IPS-18c (cell line): ENCODE data around the gene KIAA0232.

ENCODE experiments used
- H3K4me3 ChIP-seq: 2 replicates; pipeline ENCODE4 v1.7.0; 2013; ENCODE audit warnings: low read depth, mild to moderate bottlenecking, low read length, moderate library complexity; ENCODE audit not compliant: insufficient read depth
- H3K9me3 ChIP-seq: one replicate; pipeline ENCODE4 v1.6.1; 2013; ENCODE audit warnings: mild to moderate bottlenecking, low read length, moderate library complexity; ENCODE audit not compliant: control insufficient read depth, insufficient read depth

Gene KIAA0232

DNA sequence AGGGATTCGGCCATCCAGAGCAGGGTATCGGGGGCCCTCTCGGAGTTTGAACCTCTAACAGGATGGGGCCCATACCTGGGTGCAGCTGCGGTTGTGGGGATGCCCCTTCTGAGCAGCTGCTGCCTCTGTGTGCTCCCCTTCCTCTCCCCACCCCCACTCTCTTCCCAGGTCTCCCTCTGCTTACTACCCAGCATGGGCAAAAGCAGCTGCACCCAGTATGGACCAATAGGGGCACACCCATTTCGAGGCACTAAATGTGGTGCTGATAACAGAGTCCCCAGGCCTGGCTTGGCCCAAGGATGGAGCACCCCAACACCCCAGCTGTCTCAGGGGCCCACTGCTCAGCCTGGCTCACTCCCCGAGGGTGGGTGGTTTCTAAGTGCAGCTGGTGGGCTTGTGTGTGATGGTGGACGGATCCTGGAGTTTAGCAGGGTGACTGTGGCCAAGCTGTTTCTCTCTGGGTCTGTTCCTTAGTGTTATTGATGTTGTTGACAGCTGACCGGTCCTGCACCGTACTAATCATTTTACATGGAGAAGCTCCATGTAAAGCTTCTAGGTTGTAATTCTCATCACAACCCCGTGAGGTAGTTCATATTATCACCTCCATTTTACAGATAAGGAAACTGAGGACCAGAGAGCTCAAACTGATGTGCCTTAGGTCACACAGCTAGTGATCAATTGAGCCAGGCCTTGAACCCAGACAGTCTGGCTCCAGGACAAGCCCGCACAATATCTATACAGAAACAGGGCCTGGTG, 13.1 kb upstream of the KIAA0232 start:
- Histone ChIP-seq H3K9me3 (no peaks in the 10 kb centered on the region), H3K4me3 (no peak overlapping the region)

DNA sequence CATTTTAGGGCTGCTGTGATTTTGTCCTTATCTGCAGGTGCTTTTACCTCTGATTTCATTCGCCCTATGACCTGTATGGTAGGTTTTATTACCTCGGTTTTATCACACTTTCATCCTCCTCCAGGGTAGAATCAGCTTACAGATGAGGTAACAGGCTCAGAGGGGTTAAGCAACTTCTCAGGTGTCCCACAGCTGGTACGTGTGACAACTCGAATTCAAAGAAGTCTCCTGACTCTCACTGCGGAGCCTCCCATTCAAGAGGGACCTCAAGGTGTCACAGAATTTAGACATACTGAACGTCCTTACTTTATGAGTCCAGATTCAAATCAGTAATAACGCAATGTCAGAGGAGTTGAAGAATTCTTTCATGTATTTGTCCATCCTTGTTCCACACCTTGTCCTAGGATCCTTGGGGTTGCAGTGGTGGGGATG, 12.5 kb upstream of the KIAA0232 start:
- Histone ChIP-seq H3K9me3 (no peaks in the 10 kb centered on the region), H3K4me3 (no peak overlapping the region)

DNA sequence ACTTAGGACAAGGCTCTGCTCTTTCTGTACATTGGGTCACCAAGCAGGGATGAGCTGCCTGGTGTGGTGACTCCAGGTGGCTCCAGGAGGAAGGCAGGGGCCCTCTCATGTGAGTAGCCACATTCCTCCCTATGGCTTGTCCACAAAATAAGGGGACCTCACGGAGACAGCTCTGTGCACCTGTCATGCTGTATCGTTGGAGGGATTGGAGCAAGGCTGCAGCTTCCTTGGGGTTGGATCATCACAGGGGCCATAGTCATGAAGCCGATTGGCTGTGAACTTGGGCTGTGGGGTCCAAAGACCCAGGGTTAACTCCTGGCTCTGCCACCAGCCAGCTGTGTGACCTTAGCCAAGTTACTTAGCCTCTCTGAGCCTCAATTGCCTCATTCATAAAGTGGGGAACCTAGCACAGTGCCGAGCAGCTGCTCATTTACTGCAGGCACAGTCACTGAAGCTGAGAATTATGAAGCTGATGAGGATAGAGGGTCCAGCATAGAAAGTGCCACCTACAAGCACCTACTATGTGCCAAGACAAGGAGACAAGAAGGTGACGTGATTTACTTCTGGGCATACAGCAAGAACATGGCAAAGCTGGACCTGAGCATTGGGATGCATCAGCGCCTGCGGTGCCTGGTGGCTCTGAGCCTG, 11.8 kb upstream of the KIAA0232 start:
- Histone ChIP-seq H3K4me3 (no peak overlapping the region), H3K9me3 (no peaks in the 10 kb centered on the region)

DNA sequence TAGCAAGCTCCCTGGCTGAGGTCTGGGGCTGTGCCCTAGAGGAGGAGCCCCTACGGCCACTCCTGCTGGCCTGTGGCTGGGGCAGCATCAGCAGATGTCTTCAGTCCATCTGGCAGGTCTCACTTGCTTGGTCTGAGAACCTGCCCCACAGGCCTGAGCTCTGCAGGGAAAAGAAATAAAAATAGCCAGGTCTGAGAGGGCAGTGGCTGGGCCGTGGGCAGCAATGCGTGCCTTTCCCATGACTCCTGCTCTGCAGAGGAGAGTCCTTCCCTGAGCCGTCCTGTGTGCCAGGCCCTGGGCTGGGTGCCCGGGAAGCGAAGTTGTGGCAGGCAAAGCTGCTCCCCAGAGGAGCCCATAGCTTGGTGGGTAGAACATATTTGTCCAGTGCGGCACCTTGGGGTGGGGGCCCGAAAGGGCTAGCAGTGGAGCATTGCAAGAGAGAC, 11.3 kb upstream of the KIAA0232 start:
- no peak overlapping the region for H3K4me3 ChIP-seq
- no peaks in the 10 kb centered on the region for H3K9me3 ChIP-seq

GRCh38 chr4:6772223-6772928, 10.2 kb upstream of the KIAA0232 start:
- no peaks in the 10 kb centered on the region for H3K9me3 ChIP-seq
- no peak overlapping the region for H3K4me3 ChIP-seq

DNA sequence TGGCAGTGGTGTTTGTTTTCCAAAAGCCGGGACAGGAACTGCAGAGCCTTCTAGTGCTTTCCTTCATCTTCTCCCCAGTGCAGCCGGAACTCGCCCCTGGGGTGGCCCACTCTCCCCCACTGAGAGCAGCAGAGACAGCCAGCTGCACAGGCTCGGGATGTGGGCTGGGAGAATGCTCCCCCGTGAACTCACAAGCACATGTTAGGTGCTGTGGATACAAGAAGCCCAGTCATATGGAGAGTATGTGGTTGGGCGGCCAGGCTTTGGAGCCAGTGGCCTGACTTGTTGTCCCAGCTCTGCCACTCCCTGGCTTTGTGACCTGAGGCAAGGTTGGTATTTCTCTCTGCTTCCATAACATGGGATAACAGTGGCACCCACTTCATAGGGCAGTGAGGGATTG, 9.4 kb upstream of the KIAA0232 start:
- no peak overlapping the region for H3K4me3 ChIP-seq
- H3K9me3 ChIP-seq: no peaks in the 10 kb centered on the region

DNA sequence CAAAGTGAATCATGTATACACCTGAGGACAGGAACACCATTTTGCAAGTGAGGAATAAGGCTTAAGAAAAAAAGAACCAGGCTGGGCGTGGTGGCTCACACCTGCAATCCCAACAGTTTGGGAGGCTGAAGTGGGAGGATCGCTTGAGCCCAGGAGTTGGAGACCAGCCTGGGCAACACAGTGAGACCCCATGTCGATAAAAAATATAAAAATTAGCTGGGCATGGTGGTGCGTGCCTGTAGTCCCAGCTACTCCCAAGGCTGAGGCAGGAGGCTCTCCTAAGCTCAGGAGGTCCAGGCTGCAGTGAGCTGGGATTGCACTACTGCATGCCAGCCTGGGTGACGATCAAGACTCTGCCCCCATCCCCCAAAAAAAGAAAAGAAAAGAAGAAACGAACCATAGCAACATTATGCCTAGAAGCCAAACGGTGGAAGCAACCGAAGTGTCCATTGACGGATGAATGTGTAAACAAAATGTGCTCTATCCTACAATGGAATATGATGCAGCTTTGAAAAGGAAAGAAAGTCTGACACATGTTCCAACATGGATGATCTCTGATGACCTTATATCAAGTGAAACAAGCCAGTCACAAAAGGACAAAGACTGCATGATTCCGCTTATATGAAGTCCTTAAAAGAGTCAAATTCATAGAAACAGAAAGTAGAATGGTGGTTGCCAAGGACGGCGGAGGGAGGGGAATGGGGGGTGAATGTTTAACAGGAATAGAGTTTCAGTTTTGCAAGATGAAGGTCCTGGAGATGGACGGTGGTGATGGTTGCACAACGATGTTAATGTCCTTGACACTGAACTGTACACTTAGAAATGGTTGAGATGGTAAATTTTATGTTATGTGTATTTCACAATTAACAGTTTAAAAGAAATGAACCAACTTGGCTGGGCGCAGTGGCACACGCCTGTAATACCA, 8.6 kb upstream of the KIAA0232 start:
- H3K4me3 ChIP-seq: no peak overlapping the region
- no peaks in the 10 kb centered on the region for H3K9me3 ChIP-seq

DNA sequence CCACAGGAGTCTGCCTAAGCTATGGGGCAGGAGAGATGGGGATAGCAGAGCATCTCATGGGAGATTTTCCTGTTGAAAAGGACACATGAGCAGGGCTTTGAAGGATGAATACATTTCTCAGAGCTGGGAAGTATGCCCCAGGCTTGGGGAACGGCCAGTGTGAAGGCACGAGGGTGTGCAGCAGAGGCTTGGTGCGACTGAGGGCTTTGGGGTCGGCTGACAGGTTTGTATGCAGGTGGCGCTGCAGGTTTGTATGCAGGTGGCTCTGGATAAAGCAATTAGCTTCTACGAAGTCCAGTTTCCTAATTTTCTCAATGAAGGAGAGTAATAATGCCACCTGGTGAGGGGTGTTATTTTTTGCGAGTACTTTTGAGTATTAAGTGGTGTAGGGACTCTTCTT, 6.8 kb upstream of the KIAA0232 start:
- no peak overlapping the region for H3K4me3 ChIP-seq

GRCh38 chr4:6776920-6777635, 5.4 kb upstream of the KIAA0232 start:
- H3K4me3 ChIP-seq: no peak overlapping the region
- peaks cover 2% of the 10 kb centered on the region for H3K9me3 ChIP-seq

More for the DNA sequence above, 6.8 kb upstream of the KIAA0232 start:
- no peaks in the 10 kb centered on the region for H3K9me3 ChIP-seq

GRCh38 chr4:6777636-6778281, 4.8 kb upstream of the KIAA0232 start:
- H3K4me3 ChIP-seq: no peak overlapping the region
- H3K9me3 ChIP-seq: peaks cover 2% of the 10 kb centered on the region

DNA sequence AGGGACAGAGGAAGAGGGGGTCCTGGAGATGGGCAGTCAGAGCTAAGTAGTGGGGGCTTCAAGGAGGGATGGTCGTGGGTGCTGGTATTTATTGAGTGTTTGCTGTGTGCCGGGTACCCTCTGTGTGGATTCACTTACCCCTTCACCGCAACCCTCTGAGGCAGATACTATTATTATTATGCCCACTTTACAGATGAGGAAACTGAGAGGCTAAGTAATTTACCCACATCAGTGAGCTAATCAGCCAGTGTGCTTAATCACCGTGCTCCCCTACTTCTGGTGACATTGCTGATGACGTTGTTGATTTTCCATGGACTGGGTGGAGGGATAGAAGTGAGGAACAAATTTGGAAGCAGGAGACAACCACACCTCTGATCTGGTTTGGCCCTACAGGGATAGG, 4.1 kb upstream of the KIAA0232 start:
- Histone ChIP-seq H3K4me3 (no peak overlapping the region), H3K9me3 (peaks cover 2% of the 10 kb centered on the region)

DNA sequence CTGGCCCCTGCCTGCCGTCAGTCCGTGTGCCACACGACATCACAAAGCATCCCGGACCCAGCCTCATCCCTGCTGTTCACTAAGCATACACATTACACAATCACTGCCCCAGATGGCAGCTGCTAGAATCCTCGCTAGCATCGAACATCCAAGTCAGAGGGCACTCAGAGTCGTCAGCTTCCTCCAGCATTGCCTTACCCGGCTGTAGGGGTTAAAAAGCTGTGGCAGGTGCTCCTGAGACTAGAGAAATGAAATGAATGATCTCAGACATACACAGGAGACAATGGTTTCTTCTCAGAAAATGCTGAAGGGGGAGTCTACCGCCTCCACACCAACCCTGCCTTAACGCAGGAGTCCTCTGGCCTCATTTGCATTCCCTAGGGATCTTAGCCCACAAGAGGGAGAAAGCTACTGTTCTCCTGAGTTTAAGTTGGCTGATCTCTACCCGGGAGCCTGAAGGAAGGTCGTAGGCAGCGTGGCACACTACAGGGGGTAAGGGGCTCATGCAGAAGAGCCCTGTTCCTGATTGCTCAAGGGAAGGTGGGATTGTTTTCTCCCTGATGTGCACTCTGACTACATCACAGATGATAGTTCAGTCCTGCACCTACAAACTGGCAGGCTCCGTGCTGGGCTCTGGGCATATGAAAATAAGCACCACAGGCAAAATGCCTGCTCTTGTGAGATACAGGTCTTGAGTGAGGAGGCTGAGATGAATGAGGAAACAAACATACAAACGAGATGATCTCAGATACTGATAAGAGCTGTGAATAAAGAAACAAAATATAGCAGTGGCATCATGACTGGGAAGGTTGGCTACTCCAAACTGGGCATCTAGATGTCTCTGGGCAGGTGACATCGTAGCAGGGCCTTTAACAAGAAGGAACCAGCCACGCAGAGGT, 2.6 kb upstream of the KIAA0232 start:
- Histone ChIP-seq H3K4me3 (no peak overlapping the region), H3K9me3 (peaks cover 2% of the 10 kb centered on the region)

DNA sequence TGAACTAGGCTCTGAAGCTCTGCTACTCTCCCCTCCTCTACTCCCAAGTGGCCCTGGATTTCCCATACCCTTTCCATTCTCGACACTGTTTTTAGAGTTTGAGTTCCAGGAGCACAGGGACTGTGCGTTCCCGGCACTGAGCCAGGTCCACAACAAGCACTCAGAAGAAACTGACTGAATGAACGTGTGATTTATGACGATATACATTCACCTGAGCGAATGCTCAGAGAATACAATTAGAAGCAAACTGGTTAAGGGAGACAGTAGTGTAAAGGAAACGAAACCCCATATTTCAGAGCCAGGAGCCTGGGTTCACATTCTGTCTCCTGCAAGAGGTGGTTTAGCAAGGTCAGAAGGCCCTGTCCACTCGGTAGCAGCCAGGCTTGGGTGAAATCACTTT, 1.4 kb upstream of the KIAA0232 start:
- H3K9me3 ChIP-seq: peaks cover 2% of the 10 kb centered on the region
- no peak overlapping the region for H3K4me3 ChIP-seq

GRCh38 chr4:6781561-6781960, 966 bp upstream of the KIAA0232 start:
- Histone ChIP-seq H3K9me3 (peaks cover 2% of the 10 kb centered on the region), H3K4me3 (peak overlapping the region; percentile 64; the same call in 1 of the 2 replicates)

DNA sequence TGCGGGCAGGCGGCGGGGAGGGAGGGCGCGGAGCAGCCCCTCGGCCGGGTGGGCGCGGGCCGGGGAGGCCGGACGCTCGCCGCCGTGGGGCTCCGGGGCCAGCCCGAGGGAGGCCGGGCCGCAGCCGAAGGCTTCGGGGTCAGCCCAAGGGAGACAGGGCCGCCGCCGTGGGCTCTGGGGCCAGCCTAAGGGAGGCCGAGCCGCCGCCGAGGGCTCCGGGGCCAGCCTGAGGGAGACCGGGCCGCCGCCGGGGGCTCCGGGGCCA, 251 bp downstream of the KIAA0232 start:
- Histone ChIP-seq H3K4me3 (peak overlapping the region; percentile 96), H3K9me3 (peaks cover 2% of the 10 kb centered on the region)
